ENCODE measurements around the gene DPF3.

GRCh38 chr14:72774141-72774540, 119.8 kb downstream of the DPF3 start:
- TF ChIP-seq POLR2A (IDR thresholded peaks at IDR 0.05) (no peak), CTCF (IDR thresholded peaks at IDR 0.05) (no peak), EP300 (IDR thresholded peaks at IDR 0.05) (no peak), POLR2AphosphoS5 (IDR thresholded peaks at IDR 0.05) (no peak)

Data from suprapubic skin (tissue), 4 donors.